OCI-M1 (cell line): ENCODE results near the gene PDE4D.
"Not testable (repeated sequence)": the region's sequence is repeated elsewhere in the genome, so short reads cannot be mapped to it uniquely, and the experiment has no call there.

Experiments
- DNase-seq: peaks from one replicate; lab custom pipeline; 2025; lab: John Stamatoyannopoulos, UW

PDE4D gene

GRCh38 chr5:59607138-59607765, 286.3 kb downstream of the PDE4D start:
- DNase-seq, result no peak

GRCh38 chr5:59605915-59606314, 287.6 kb downstream of the PDE4D start:
- no peak for DNase-seq

DNA sequence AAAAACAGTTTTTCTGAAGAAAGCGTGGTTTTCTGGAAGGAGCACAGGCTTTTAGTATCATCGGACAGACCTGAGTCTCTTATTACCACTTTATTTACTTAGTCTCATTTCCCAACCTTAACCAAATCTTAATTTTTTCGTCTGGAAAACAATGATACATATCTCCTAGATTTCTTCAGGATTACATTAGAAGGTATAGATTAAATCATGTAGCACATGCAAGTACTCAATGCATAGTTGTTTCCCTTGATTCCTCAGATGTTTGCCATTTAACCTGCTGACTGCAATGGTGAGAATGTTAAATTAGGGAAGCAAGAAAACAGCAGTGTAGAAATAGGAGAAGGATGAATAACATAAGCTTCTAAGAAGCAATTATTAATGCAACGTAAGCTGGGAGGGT, 289.4 kb downstream of the PDE4D start:
- DNase-seq, result no peak

GRCh38 chr5:59600998-59601397, 292.5 kb downstream of the PDE4D start:
- no peak for DNase-seq

DNA sequence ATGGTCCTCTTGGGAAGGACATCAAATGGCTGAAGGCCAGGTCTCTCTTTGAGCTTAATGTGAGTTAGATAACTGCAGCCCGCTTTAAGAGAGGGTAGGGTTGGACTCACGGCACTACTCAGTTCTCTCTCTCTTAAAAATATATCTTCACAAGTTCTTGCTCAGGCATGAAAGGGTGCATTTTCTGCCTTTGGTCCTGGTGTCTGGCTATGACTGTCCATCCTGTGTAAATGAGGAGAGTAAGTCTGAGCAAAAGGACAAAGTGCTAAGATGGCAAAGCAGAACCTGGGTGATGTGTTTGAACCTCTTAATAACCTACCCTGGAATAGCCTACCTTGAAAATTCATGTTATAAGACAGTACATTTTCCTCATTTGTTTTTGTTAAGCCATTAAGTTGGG, 293.4 kb downstream of the PDE4D start:
- DNase-seq, result no peak

GRCh38 chr5:59599729-59600128, 293.8 kb downstream of the PDE4D start:
- DNase-seq, result no peak

DNA sequence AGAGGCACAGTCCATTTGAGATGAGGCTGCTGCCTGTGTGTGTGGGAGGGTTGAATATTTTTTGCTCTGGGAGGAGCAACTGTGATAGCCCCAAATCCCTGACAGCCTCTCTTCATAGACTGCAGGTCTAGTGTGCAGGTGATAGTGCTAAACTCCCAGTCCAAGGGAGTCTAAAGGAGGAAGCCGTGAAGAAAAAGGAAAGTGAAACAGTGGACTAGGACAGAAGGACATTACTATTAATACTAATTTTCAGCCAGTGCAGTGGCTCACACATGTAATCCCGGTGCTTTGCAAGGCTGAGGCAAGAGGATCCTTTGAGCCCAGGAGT, 295.0 kb downstream of the PDE4D start:
- DNase-seq, result peak; percentile 79

GRCh38 chr5:59597690-59598546, 295.6 kb downstream of the PDE4D start:
- DNase-seq, result peak; percentile 79

- DNase-seq, result peak; percentile 79
Observed at GRCh38 chr5:59596586-59597350, 296.8 kb downstream of the PDE4D start.

DNA sequence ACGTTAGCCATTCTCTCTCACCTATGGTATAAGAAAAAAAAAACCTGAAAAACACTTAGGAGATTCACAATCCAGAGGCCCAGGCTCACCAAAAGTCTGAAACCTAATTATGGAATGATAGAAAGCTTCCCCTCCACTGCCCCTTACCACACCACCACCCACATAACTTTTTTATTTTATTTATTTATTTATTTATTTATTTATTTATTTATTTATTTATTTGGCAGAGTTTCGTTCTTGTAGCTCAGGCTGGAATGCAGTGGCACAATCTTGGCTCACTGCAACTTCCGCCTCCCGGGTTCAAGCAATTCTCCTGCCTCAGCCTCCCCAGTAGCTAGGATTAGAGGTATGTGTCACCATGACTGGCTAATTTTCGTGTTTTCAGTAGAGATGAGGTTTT, 299.4 kb downstream of the PDE4D start:
- not testable (repeated sequence) for DNase-seq

GRCh38 chr5:59593439-59594007, 300.0 kb downstream of the PDE4D start:
- peak; percentile 50 for DNase-seq

- DNase-seq, result peak; percentile 25
Observed at GRCh38 chr5:59592101-59592500, 301.4 kb downstream of the PDE4D start.

DNA sequence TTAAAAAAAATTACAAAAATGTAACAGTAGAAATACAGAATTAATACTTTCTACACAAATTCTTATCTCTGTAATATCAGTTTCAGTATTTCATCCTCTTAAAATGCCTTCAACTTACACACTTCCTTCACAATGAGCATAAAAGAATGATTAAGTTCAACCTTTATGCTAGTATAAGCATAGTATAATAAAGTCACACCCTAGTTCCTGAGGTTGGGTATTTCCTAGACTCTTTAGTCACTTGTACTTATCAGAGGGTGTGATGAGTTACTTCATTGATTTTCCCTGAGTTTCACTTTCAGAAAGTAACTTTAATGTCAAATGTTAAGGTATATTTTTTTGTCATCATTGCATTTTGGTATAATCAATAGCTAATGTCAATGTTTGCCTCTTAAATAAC, 302.4 kb downstream of the PDE4D start:
- peak; percentile 68 for DNase-seq

GRCh38 chr5:59588922-59589321, 304.6 kb downstream of the PDE4D start:
- peak; percentile 52 for DNase-seq

- DNase-seq, result no peak
Observed at GRCh38 chr5:59587489-59588337, 305.8 kb downstream of the PDE4D start.

- DNase-seq, result no peak
Observed at GRCh38 chr5:59586841-59587240, 306.7 kb downstream of the PDE4D start.

- DNase-seq, result no peak
Observed at GRCh38 chr5:59584858-59585846, 308.4 kb downstream of the PDE4D start.

GRCh38 chr5:59583810-59584562, 309.5 kb downstream of the PDE4D start:
- peak; percentile 37 for DNase-seq

DNA sequence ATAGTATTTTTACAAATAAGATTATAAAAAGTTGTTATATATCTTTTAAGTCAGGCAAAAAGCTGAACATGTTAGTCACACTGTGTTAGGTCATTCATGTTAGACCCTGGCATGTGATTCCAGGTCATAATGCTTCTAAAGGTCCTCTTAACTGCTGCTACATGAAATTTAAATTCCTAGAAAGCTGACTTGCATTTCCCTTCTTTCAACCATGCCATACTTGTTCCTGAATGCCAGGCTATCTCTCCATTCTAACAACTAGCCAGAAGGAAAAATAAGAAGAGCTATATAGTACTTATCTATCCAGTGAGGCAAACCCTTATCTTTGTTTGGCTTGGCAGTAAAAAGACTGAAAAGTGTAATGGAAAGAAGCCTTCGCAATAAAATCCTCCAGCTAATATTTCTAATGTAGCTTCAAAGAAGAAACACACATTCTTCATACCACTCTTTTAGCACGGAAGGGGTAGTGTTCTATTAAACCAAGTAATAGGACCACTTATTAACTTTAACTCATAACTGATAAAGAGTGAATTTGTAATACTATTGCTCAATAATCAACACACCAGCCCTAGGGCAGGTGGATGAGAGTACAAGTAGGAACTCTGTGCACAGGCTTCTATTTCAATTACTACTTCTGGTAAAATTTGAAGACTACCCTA, 310.2 kb downstream of the PDE4D start:
- peak; percentile 50 for DNase-seq
